Mammary epithelial cell (primary cell): ENCODE data around the gene ABCB9.

Source experiments
- CTCF ChIP-seq, 2 donors: IDR thresholded peaks in 1 of 2; conservative IDR thresholded peaks in 1 of 2; 2 replicates each; pipeline ENCODE4 v1.5.1; 2011 to 2012; ENCODE audit warnings: inconsistent platforms in 2 of 2, low read length in 2 of 2, mild to moderate bottlenecking in 2 of 2, control low read depth in 1 of 2, low read depth in 1 of 2; ENCODE audit not compliant: insufficient read depth in 1 of 2; ENCODE audit errors: extremely low read depth in 1 of 2
- EZH2 ChIP-seq: IDR thresholded peaks from 2 replicates; pipeline ENCODE4 v1.6.1; 2012; ENCODE audit warnings: low read length, inconsistent platforms, borderline replicate concordance

- TF ChIP-seq CTCF (conservative IDR thresholded peaks at IDR 0.05 in 1 of 2, IDR thresholded peaks at IDR 0.05 in 1 of 2; ENCODE audit: extremely low read depth in 1 of 2, insufficient read depth in 1 of 2, low read depth in 1 of 2, low read length in 2 of 2): no peak
- no peak for TF ChIP-seq EZH2
Observed at GRCh38 chr12:122921917-122922316, 44.3 kb downstream of the ABCB9 start.
